ENCODE measurements around the gene SS18.

SS18 gene

GRCh38 chr18:25992566-25992965 is 97.8 kb downstream of the SS18 start:
- DNase-seq, result no peak

DNA sequence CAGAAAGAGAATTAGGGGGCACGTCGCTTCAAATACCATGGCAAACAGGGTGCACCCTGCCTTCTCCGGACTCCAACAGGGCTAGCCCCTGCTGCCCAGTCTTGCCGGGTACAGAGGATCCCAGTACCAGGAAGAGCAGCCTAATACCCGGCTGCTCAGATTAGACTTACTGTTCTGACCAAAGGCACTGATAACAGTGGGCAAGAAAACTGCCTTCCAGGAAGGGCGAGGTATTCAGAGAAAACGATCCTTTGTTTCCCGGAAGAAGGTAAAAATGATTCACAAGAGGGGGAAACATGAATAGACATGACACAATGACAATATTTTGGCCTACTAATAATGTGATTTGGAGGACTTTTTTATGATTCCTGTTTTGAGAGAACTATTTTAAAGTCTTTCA is 99.9 kb downstream of the SS18 start:
- no peak for DNase-seq

GRCh38 chr18:25985707-25986394 is 104.6 kb downstream of the SS18 start:
- DNase-seq, result no peak

DNA sequence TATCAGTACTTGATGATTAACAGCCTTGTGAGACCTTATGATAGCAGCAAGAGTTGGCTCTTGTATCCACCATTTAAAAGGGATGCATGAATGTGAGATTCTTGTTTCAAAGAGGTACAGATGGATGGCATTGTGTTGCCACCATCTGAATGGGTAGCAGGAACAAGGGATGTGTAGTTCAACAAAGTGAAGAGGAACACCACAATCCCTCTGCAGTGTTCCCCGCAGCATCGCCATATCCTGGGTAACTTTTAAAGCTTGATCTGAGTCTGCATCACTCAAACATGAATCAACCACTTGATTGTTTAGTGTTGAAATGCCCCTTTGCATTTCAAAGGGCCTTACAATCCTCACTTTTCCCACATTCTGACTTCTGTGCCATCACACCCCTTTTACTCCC is 106.7 kb downstream of the SS18 start:
- DNase-seq, result no peak

DNA sequence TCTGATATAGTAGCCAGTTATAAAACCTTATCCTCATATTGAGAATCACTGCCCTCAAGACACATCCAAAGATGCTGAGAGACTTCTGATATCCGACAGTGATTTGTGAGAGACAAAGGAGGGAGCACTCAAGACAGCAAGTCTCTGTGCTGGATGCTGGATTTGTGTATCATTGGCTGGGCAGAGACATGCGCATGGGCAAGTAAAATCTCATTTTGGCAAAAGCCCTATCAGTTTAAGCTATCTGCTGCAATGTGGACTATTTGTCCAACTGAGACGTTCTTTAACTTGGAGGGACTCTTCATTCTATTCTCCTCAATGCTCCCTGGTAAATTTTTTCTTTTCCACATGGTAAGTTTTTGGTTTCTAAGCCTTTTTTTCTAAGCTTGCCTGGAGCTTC is 107.5 kb downstream of the SS18 start:
- DNase-seq, result no peak

DNA sequence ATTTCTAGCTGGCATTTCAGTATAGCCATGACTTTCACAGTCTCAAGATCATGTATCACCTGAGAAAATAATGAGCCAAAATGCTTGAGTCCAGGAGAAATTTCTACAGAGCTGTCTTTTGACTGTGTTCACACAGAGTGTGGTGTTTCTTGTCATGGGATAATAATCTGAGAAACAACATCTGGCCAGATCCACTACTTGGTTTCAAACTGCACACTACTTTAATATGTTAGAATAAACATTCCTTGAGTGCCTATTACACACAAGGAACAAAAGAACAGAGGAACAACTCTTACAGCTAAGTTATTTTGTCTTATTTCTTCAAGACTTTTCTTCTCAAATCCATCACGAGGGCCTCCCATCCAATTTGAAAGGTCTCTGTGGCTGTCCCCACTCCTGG is 108.3 kb downstream of the SS18 start:
- no peak for DNase-seq

DNA sequence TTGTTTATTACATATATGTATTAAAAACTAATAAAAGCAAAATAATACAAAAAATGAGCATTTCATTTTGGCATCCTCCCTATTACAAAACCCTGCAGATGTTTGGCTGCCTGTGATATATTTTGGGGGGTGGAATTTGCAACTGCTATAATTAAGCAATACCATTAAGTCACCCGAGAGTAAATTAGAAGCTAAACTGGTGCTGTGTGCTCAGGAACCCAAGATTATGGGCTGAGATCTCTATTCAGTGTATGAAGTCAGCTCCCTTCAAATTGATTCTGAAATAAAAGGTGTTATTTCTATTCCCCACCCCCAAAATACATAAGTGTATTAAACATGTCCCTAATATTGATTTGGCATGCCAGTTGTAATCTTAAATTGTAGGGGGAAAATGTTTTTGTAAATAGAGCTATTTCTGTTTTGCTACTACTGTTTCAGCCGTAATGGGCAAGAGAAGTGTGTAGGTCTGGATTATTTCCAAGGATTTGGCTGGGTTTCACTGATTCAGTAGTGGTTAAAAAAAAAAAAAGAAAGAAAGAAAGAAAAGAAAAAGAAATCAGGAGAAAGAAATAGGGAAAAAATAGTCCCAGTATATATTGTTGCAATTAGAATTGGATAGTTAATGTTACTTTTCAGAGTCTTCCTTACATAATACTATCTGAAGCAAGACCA is 110.9 kb downstream of the SS18 start:
- DNase-seq, result no peak

DNA sequence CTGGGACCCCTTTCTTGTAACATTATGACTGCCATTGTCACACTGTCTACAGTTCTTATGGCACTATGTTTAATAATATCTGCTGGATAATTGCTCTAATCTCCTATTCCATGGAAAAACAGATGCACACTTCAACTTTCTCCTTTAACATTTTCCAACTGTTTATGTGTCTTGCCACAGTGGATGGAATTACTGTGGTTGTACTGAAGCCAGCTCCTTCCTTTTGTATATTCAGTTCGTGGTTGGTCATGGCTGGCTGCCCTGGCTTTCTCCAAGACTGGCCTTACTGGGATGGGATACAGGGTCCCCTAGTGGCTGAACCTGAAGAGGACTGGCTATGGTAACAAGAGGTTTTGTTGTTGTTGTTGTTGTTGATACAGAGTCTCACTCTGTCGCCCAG is 113.9 kb downstream of the SS18 start:
- DNase-seq, result no peak

GRCh38 chr18:25974630-25975077 is 115.8 kb downstream of the SS18 start:
- DNase-seq, result no peak
